Panc1 (cell line): Measurements from ENCODE around the gene CFAP69.

Source experiments
- POLR2AphosphoS5 ChIP-seq: IDR thresholded peaks from 2 replicates; pipeline ENCODE4 v1.6.1; 2012; ENCODE audit warnings: mild to moderate bottlenecking, low read depth, low read length, moderate library complexity
- TF ChIP-seq, protein P1 (sequence below): fragments of 450-650 bp; IDR thresholded peaks from 2 replicates; pipeline ENCODE4 v1.5.1; 2017; ENCODE audit warnings: mild to moderate bottlenecking
- TF ChIP-seq, protein P2 (sequence below), 2 experiments: IDR thresholded peaks; 2 replicates each; pipeline ENCODE4 v1.6.1; 2011 to 2012; ENCODE audit warnings: low read depth in 2 of 2, control low read depth in 1 of 2, low read length in 1 of 2, mild to moderate bottlenecking in 1 of 2, moderate library complexity in 1 of 2; ENCODE audit not compliant: insufficient read depth in 1 of 2

GRCh38 chr7:90225601-90226000 is 19.4 kb upstream of the CFAP69 start:
- TF ChIP-seq, protein P1, sequence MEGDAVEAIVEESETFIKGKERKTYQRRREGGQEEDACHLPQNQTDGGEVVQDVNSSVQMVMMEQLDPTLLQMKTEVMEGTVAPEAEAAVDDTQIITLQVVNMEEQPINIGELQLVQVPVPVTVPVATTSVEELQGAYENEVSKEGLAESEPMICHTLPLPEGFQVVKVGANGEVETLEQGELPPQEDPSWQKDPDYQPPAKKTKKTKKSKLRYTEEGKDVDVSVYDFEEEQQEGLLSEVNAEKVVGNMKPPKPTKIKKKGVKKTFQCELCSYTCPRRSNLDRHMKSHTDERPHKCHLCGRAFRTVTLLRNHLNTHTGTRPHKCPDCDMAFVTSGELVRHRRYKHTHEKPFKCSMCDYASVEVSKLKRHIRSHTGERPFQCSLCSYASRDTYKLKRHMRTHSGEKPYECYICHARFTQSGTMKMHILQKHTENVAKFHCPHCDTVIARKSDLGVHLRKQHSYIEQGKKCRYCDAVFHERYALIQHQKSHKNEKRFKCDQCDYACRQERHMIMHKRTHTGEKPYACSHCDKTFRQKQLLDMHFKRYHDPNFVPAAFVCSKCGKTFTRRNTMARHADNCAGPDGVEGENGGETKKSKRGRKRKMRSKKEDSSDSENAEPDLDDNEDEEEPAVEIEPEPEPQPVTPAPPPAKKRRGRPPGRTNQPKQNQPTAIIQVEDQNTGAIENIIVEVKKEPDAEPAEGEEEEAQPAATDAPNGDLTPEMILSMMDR = no peak
- no peak for TF ChIP-seq POLR2AphosphoS5
- TF ChIP-seq, protein P2, sequence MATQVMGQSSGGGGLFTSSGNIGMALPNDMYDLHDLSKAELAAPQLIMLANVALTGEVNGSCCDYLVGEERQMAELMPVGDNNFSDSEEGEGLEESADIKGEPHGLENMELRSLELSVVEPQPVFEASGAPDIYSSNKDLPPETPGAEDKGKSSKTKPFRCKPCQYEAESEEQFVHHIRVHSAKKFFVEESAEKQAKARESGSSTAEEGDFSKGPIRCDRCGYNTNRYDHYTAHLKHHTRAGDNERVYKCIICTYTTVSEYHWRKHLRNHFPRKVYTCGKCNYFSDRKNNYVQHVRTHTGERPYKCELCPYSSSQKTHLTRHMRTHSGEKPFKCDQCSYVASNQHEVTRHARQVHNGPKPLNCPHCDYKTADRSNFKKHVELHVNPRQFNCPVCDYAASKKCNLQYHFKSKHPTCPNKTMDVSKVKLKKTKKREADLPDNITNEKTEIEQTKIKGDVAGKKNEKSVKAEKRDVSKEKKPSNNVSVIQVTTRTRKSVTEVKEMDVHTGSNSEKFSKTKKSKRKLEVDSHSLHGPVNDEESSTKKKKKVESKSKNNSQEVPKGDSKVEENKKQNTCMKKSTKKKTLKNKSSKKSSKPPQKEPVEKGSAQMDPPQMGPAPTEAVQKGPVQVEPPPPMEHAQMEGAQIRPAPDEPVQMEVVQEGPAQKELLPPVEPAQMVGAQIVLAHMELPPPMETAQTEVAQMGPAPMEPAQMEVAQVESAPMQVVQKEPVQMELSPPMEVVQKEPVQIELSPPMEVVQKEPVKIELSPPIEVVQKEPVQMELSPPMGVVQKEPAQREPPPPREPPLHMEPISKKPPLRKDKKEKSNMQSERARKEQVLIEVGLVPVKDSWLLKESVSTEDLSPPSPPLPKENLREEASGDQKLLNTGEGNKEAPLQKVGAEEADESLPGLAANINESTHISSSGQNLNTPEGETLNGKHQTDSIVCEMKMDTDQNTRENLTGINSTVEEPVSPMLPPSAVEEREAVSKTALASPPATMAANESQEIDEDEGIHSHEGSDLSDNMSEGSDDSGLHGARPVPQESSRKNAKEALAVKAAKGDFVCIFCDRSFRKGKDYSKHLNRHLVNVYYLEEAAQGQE (IDR thresholded peaks at IDR 0.05; ENCODE audit: insufficient read depth in 1 of 2, low read depth in 2 of 2, low read length in 1 of 2) = no peak
